ENCODE measurements around the gene LYSMD3.

- TF ChIP-seq CTCF (IDR thresholded peaks at IDR 0.05) (no peak), POLR2A (IDR thresholded peaks at IDR 0.05) (no peak)
These were observed 53.9 kb downstream of the LYSMD3 start for GRCh38 chr5:90475436-90475980.
